Mesothelial cell of epicardium (in vitro differentiated cells): ENCODE results near the gene RNF150. TPM values are rescaled to one million over a fixed set of nuclear protein-coding genes. Genes with fewer than 3 reads are reported as not detected.

Experiments
- DNase-seq, 2 experiments: peaks; one replicate each; pipeline ENCODE4 v3.0.0; 2021; ENCODE audit warnings: low spot score in 2 of 2; ENCODE audit not compliant: unreplicated experiment in 2 of 2
- H3K27ac Mint-ChIP-seq: 2 replicates; pipeline ENCODE4 v1.8.0; 2021; ENCODE audit warnings: mixed read lengths
- H3K27me3 Mint-ChIP-seq: 2 replicates; pipeline ENCODE4 v1.8.0; 2021; ENCODE audit warnings: low read depth, mixed read lengths
- H3K36me3 Mint-ChIP-seq: 2 replicates; pipeline ENCODE4 v1.8.0; 2021; ENCODE audit warnings: mixed read lengths
- H3K4me1 Mint-ChIP-seq: 2 replicates; pipeline ENCODE4 v1.8.0; 2021; ENCODE audit warnings: mixed read lengths
- H3K4me3 Mint-ChIP-seq: 2 replicates; pipeline ENCODE4 v1.8.0; 2021; ENCODE audit warnings: mild to moderate bottlenecking, moderate library complexity, mixed read lengths
- H3K9me3 Mint-ChIP-seq: 2 replicates; pipeline ENCODE4 v1.8.0; 2021; ENCODE audit warnings: mixed read lengths
- total RNA-seq: library from RNA; stranded (reverse); gene quantifications from 3 replicates; pipeline ENCODE4 v1.2.1, GENCODE V29; 2021
- TF ChIP-seq, protein P1 (sequence below): fragments of 200-600 bp; sonication (generic); IDR thresholded peaks from one replicate; pipeline ENCODE4 v1.5.0; 2021; ENCODE audit warnings: antibody characterized with exemption; ENCODE audit not compliant: unreplicated experiment

Gene RNF150
- total RNA-seq, 1 donor from 2014 or later: 40.1 TPM

DNA sequence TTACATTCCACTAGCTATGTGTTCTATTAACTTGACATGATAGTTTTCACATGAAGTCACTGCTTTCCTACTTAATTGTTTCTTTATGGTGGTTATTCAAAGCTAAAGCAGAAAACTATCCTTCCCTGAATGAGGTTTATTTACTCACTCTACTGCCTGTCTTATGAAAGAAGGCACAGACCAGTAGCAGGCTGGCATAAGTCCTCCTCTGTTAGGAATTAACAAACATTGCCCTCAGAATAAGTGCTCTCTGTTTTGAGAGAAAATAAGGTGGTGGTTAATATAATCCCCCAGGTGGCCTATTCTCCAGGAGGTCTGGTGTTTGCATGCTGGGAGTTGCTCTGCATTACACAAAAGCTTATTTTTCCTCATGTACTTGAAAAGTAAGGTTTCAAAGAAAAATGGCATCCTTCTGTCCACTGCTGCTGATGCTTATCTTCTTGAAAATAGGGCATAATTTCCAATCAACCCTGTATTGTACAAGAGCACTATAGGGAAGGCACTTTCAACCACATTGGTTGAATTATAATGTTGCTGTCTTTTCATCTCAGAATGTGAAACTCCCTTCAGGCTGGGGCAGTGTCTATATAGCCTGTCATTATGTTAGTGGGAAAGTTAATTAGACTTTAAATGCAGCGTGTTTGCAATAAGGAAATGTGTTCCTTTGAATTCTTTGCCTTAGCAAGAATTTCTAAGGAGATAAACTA is 257.4 kb downstream of the RNF150 start:
- TF ChIP-seq, protein P1, sequence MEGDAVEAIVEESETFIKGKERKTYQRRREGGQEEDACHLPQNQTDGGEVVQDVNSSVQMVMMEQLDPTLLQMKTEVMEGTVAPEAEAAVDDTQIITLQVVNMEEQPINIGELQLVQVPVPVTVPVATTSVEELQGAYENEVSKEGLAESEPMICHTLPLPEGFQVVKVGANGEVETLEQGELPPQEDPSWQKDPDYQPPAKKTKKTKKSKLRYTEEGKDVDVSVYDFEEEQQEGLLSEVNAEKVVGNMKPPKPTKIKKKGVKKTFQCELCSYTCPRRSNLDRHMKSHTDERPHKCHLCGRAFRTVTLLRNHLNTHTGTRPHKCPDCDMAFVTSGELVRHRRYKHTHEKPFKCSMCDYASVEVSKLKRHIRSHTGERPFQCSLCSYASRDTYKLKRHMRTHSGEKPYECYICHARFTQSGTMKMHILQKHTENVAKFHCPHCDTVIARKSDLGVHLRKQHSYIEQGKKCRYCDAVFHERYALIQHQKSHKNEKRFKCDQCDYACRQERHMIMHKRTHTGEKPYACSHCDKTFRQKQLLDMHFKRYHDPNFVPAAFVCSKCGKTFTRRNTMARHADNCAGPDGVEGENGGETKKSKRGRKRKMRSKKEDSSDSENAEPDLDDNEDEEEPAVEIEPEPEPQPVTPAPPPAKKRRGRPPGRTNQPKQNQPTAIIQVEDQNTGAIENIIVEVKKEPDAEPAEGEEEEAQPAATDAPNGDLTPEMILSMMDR: no peak
- no peak overlapping the region for H3K4me3 Mint-ChIP-seq
- DNase-seq: no peak
- H3K9me3 Mint-ChIP-seq: peaks cover 18% of the 10 kb centered on the region
- peak overlapping the region; percentile 37 for H3K27ac Mint-ChIP-seq
- no peaks in the 10 kb centered on the region for H3K27me3 Mint-ChIP-seq
- peaks cover 14% of the 10 kb centered on the region for H3K36me3 Mint-ChIP-seq
- H3K4me1 Mint-ChIP-seq: peaks cover 37% of the 10 kb centered on the region

DNA sequence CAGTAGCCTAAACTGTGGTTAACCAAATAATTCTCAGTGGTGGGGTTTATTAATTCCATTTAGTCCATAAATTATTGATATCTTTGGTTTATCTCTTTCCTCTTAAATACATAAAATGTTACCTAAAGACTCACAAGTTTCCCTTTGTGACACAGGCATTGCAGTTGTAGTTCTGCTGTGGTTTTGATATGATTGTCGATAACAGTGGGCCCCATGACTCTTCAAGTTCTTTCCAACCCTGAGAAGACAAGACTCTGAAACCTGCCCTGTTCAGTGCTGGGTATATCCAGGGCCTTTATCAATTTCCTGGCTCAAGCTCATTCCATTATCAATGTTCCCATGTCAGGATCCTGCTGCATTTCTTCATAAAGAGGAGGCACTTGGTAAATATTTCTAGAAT is 259.2 kb downstream of the RNF150 start:
- Mint-ChIP-seq H3K36me3 (peaks cover 4% of the 10 kb centered on the region), H3K4me1 (peaks cover 54% of the 10 kb centered on the region), H3K4me3 (no peak overlapping the region), H3K27ac (no peak overlapping the region), H3K27me3 (no peaks in the 10 kb centered on the region), H3K9me3 (peaks cover 9% of the 10 kb centered on the region)
- TF ChIP-seq, protein P1: no peak
- DNase-seq: no peak

DNA sequence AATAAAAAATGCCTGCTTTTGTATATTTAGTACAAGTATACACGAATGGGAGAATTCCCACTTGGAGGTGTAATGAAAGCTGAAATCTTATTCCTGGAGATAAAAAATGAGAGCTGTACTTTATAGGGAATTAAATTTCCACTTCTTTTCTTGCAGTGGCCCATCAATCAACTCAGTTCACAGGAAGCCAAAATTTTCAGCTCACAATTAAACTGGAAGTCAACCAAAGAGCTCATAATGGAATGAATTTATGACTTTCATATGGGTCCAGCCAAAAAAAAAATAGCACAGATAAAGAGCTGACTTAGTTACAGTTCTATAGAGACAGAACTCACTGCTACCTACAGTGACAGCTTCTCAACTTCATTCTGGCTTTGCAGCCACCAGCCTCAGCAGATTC is 261.9 kb downstream of the RNF150 start:
- DNase-seq: no peak
- Mint-ChIP-seq H3K4me1 (peaks cover 48% of the 10 kb centered on the region), H3K27me3 (no peaks in the 10 kb centered on the region), H3K27ac (no peak overlapping the region), H3K36me3 (peaks cover 4% of the 10 kb centered on the region), H3K4me3 (no peak overlapping the region), H3K9me3 (no peaks in the 10 kb centered on the region)
- TF ChIP-seq, protein P1: no peak

DNA sequence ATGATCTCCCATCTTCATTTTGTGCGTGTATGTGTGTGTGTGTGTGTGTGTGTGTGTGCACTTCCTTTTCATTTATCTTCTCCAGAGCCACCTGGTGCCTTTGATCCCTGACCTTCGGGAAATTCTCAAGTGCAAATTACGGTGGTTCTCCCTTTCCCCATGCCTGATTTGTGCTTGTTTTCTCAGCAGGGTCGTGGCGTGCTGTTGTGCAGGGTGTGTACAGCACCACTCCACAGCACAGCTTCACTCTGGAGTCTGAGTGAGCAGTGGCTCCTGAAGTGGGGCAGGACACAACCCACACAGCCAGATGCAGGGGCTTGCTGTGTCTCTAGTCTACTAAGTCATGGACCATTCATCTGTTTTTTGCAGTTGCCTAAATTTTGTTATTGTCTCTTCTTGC is 262.8 kb downstream of the RNF150 start:
- TF ChIP-seq, protein P1: no peak
- no peaks in the 10 kb centered on the region for H3K9me3 Mint-ChIP-seq
- H3K27me3 Mint-ChIP-seq: no peaks in the 10 kb centered on the region
- H3K4me1 Mint-ChIP-seq: peaks cover 43% of the 10 kb centered on the region
- no peak for DNase-seq
- no peak overlapping the region for H3K4me3 Mint-ChIP-seq
- H3K36me3 Mint-ChIP-seq: peaks cover 4% of the 10 kb centered on the region
- H3K27ac Mint-ChIP-seq: peak overlapping the region; percentile 60

DNA sequence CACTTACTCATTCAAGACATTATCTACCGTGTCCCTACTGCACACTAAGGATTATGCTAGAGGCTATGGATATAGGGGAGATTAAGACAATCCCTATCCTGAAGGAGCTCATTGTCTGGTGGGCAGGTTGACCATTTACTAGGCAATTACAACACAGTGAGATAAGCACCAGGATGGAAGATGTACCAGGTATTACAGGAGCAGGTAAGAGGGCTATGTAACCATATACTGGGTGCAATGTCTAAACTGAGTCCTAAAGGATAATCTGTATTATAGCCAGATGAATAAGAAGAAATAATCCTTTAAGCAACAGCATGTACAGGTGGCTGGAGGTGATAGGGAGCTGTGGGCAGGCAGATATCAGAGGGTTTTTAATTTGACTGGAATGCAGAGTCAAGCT is 263.8 kb downstream of the RNF150 start:
- no peak for DNase-seq
- Mint-ChIP-seq H3K27me3 (no peaks in the 10 kb centered on the region), H3K9me3 (no peaks in the 10 kb centered on the region), H3K4me1 (peaks cover 43% of the 10 kb centered on the region), H3K4me3 (no peak overlapping the region), H3K36me3 (peaks cover 9% of the 10 kb centered on the region), H3K27ac (no peak overlapping the region)
- TF ChIP-seq, protein P1: no peak

DNA sequence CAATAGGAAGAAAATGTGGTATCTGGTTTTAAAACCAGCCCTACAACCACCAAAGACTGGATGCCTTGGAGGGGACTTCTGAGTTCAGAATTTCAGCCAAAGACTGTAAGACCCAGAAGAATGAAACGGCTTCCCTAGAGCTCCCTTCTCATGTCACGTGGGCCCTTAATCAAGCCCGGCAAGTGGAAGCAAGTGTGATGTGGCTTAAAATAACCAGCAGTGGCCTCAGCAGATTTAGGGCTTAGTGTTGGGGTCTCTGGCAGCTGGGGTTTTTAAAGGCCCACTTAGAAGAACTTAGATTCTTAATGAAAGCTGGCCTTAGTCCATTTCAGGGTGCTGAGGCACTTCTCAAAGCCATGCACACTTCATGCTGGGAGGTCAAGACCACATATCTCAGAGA is 265.9 kb downstream of the RNF150 start:
- no peak for DNase-seq
- Mint-ChIP-seq H3K4me1 (peaks cover 39% of the 10 kb centered on the region), H3K27ac (no peak overlapping the region), H3K4me3 (no peak overlapping the region), H3K27me3 (peaks cover 2% of the 10 kb centered on the region), H3K9me3 (no peaks in the 10 kb centered on the region), H3K36me3 (peaks cover 13% of the 10 kb centered on the region)
- TF ChIP-seq, protein P1: no peak
